Measurements from ENCODE around the gene TMEM229B.

DNA sequence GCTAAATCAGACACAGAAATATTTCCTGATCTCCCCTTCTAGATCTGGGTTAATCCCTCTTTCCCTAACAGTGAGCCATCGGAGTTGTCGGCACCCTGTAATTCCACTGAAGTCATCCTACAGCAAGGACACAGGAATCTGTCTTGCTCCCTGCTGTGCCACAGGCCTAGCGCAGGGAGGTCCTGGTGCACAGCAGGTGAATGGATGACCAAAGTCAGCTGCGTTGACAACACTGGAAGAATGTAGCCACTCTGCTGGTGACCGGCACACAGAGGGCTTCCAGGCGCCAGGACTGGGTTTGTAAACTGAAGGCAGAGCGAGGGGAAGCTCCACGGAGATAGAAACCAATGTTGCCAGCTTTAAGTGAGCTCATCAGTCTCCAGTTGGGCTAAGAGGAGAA lies 23.6 kb downstream of the TMEM229B start:
- TF ChIP-seq EZH2 (IDR thresholded peaks at IDR 0.05) (no peak), FOXP2 (optimal IDR thresholded peaks at IDR 0.05; ENCODE audit: control extremely low read depth, extremely low read length, insufficient read depth) (no peak)

Data from SK-N-MC (cell line).